WTC11 (cell line): ENCODE results near the gene NRG3.

Experiments
- NR1H2 ChIP-seq: sonication (generic); formaldehyde crosslinking; IDR thresholded peaks from 2 replicates; pipeline ENCODE4 v1.9.0; 2021; ENCODE audit warnings: mild to moderate bottlenecking, moderate library complexity, missing genetic modification reagents
- TF ChIP-seq, protein P1 (sequence below): fragments of 250-450 bp; sonication (Bioruptor Pico); conservative IDR thresholded peaks from 2 replicates; pipeline ENCODE4 v1.9.0; 2021; ENCODE audit warnings: mild to moderate bottlenecking

DNA sequence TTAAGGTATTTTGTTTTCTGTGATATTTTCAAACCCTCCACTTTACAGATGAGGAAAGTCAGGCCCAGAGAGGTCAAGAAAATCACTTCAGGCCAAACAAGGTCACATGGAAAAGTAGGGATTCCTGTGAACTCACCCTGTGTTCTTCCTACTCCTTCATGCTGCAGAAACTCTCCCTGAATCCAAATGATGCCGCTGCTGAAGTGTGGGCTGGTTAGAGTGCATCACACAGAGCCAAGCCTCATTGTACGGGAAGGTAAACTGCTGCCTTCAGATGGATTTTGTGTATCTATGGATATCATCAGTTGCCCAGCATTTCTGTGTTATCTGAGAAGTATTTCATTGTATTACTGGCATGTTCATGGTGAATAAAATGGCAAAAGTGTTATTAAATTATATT lies 75.4 kb downstream of the NRG3 start:
- no peak for TF ChIP-seq NR1H2 (CRISPR knock-in tag)
- TF ChIP-seq, protein P1, sequence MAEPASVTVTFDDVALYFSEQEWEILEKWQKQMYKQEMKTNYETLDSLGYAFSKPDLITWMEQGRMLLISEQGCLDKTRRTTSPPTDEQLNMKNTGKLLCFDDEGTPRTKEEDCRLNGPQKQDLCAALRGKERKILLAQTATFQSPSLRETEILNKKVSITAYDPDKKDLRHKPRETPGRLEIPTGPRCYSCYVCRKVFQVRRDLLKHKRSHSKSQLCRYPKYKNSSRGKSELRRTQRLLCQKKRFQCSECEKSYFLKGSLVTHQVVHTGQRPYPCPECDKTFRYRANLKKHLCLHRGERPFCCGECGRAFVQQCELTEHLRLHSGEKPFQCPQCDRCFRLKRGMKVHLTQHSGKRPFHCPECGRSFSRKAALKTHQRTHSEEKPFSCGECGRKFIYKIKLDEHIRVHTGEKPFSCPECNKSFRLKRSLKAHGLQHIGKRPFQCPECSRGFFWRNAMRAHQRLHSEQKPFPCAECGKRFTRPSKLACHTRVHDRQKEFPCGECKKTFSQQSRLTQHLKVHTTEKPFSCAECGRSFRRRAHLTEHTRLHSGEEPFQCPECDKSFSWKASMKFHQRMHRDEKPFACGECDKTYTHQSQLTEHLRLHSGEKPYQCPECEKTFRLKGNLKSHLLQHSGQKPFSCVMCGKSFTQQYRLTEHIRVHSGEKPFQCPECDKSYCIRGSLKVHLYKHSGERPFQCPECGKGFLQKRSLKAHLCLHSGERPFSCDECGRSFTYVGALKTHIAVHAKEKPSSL, result no peak
